Panc1 (cell line): ENCODE results near the gene ASAP2.

ENCODE experiments used
- TCF7L2 ChIP-seq: IDR thresholded peaks from 2 replicates; pipeline ENCODE4 v1.6.1; 2011; ENCODE audit warnings: mild to moderate bottlenecking, low read depth, low read length, inconsistent platforms
- TF ChIP-seq, protein P1 (sequence below): fragments of 450-650 bp; IDR thresholded peaks from 2 replicates; pipeline ENCODE4 v1.5.1; 2017; ENCODE audit warnings: mild to moderate bottlenecking

DNA sequence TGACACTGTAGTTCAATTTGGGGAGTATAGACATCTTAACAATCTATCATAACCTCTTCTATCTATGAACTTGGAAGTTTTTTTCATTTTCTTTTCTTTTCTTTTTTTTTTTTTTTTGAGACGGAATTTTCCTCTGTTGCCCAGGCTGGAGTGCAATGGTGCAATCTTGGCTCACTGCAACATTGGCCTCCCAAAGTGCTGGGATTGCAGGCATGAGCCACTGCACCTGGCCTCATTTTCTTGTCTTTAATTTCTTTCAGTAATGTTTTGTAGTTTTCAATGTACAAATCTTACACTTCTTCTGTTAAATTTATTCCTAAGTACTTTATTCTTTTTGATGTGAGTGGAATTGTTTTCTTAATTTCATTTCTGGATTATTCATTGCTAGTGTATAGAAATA is 14.6 kb downstream of the ASAP2 start:
- TF ChIP-seq, protein P1, sequence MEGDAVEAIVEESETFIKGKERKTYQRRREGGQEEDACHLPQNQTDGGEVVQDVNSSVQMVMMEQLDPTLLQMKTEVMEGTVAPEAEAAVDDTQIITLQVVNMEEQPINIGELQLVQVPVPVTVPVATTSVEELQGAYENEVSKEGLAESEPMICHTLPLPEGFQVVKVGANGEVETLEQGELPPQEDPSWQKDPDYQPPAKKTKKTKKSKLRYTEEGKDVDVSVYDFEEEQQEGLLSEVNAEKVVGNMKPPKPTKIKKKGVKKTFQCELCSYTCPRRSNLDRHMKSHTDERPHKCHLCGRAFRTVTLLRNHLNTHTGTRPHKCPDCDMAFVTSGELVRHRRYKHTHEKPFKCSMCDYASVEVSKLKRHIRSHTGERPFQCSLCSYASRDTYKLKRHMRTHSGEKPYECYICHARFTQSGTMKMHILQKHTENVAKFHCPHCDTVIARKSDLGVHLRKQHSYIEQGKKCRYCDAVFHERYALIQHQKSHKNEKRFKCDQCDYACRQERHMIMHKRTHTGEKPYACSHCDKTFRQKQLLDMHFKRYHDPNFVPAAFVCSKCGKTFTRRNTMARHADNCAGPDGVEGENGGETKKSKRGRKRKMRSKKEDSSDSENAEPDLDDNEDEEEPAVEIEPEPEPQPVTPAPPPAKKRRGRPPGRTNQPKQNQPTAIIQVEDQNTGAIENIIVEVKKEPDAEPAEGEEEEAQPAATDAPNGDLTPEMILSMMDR: no peak
- TF ChIP-seq TCF7L2: no peak
